Parathyroid adenoma (tissue), 2 donors: ENCODE measurements around the gene CHD1.

Experiments
- H2AFZ ChIP-seq: fragments of 300-600 bp; sonication (generic); one replicate; pipeline ENCODE4 v1.7.0; 2017; ENCODE audit warnings: antibody characterized with exemption, mild to moderate bottlenecking
- H3K27ac ChIP-seq: fragments of 300-600 bp; sonication (generic); one replicate; pipeline ENCODE4 v1.7.0; 2017
- H3K27me3 ChIP-seq: fragments of 300-600 bp; sonication (generic); one replicate; pipeline ENCODE4 v1.7.0; 2017; ENCODE audit warnings: low read length; ENCODE audit not compliant: control insufficient read depth, insufficient read depth
- H3K36me3 ChIP-seq: fragments of 300-600 bp; sonication (generic); one replicate; pipeline ENCODE4 v1.7.0; 2017; ENCODE audit warnings: low read length; ENCODE audit not compliant: control insufficient read depth, insufficient read depth
- H3K4me1 ChIP-seq: fragments of 300-600 bp; sonication (generic); one replicate; pipeline ENCODE4 v1.7.0; 2017; ENCODE audit warnings: control low read depth
- H3K4me2 ChIP-seq: fragments of 300-600 bp; sonication (generic); one replicate; pipeline ENCODE4 v1.7.0; 2017; ENCODE audit warnings: low read length
- H3K4me3 ChIP-seq: fragments of 300-600 bp; sonication (generic); one replicate; pipeline ENCODE4 v1.7.0; 2017; ENCODE audit warnings: low read depth, low read length
- H3K79me2 ChIP-seq: fragments of 300-600 bp; sonication (generic); one replicate; pipeline ENCODE4 v1.7.0; 2017; ENCODE audit warnings: control low read depth
- H3K9ac ChIP-seq: fragments of 300-600 bp; sonication (generic); one replicate; pipeline ENCODE4 v1.7.0; 2017; ENCODE audit warnings: mild to moderate bottlenecking
- H3K9me3 ChIP-seq: fragments of 300-600 bp; sonication (generic); one replicate; pipeline ENCODE4 v1.7.0; 2017; ENCODE audit warnings: low read length; ENCODE audit not compliant: control insufficient read depth
- CTCF ChIP-seq: fragments of 300-600 bp; sonication (generic); IDR thresholded peaks from one replicate; pipeline ENCODE4 v1.7.0; 2017; ENCODE audit warnings: antibody characterized with exemption, mild to moderate bottlenecking
- donor health status: primary hyperparathyroidism.

The CHD1 gene

GRCh38 chr5:98930972-98931762 lies 2.4 kb upstream of the CHD1 start:
- Histone ChIP-seq H3K27me3 (no peaks in the 10 kb centered on the region), H3K27ac (no peak overlapping the region), H3K4me3 (no peak overlapping the region), H3K4me2 (no peak overlapping the region), H3K79me2 (peaks cover 27% of the 10 kb centered on the region), H3K4me1 (peaks cover 19% of the 10 kb centered on the region), H3K9ac (no peak overlapping the region), H2AFZ (no peak overlapping the region), H3K36me3 (no peaks in the 10 kb centered on the region), H3K9me3 (no peaks in the 10 kb centered on the region)
- no peak for TF ChIP-seq CTCF

- no peaks in the 10 kb centered on the region for H3K27me3 ChIP-seq
- no peaks in the 10 kb centered on the region for H3K36me3 ChIP-seq
- peaks cover 19% of the 10 kb centered on the region for H3K4me1 ChIP-seq
- H2AFZ ChIP-seq: peak overlapping the region; percentile 97
- peak overlapping the region; percentile 62 for H3K4me2 ChIP-seq
- H3K27ac ChIP-seq: peak overlapping the region; percentile 100
- H3K4me3 ChIP-seq: peak overlapping the region; percentile 92
- peak overlapping the region; percentile 100 for H3K9ac ChIP-seq
- H3K9me3 ChIP-seq: no peaks in the 10 kb centered on the region
- peaks cover 25% of the 10 kb centered on the region for H3K79me2 ChIP-seq
- TF ChIP-seq CTCF: no peak
These were observed 997 bp upstream of the CHD1 start for GRCh38 chr5:98929710-98930298.

GRCh38 chr5:98927989-98928872 lies 576 bp downstream of the CHD1 start:
- no peaks in the 10 kb centered on the region for H3K27me3 ChIP-seq
- TF ChIP-seq CTCF: no peak
- H3K36me3 ChIP-seq: no peaks in the 10 kb centered on the region
- H3K4me2 ChIP-seq: peak overlapping the region; percentile 88
- H3K9me3 ChIP-seq: no peaks in the 10 kb centered on the region
- peak overlapping the region; percentile 84 for H2AFZ ChIP-seq
- peaks cover 30% of the 10 kb centered on the region for H3K79me2 ChIP-seq
- peak overlapping the region; percentile 79 for H3K4me3 ChIP-seq
- peak overlapping the region; percentile 100 for H3K27ac ChIP-seq
- peak overlapping the region; percentile 51 for H3K9ac ChIP-seq
- peaks cover 19% of the 10 kb centered on the region for H3K4me1 ChIP-seq

- Histone ChIP-seq H2AFZ (peak overlapping the region; percentile 84), H3K4me2 (peak overlapping the region; percentile 88), H3K79me2 (peaks cover 26% of the 10 kb centered on the region), H3K4me3 (peak overlapping the region; percentile 79), H3K36me3 (no peaks in the 10 kb centered on the region), H3K27ac (peak overlapping the region; percentile 100), H3K4me1 (peaks cover 19% of the 10 kb centered on the region), H3K9ac (no peak overlapping the region), H3K27me3 (no peaks in the 10 kb centered on the region), H3K9me3 (no peaks in the 10 kb centered on the region)
- TF ChIP-seq CTCF: no peak
These were observed 1.4 kb downstream of the CHD1 start for GRCh38 chr5:98927242-98927988.
